NCI-H187 treated with DMSO at 0.1 percent for 48 hours (cell line): ENCODE measurements around the gene SMCO2.

ENCODE experiments used
- DNase-seq: peaks from one replicate; lab custom pipeline; 2025; lab: John Stamatoyannopoulos, UW

Gene SMCO2

DNA sequence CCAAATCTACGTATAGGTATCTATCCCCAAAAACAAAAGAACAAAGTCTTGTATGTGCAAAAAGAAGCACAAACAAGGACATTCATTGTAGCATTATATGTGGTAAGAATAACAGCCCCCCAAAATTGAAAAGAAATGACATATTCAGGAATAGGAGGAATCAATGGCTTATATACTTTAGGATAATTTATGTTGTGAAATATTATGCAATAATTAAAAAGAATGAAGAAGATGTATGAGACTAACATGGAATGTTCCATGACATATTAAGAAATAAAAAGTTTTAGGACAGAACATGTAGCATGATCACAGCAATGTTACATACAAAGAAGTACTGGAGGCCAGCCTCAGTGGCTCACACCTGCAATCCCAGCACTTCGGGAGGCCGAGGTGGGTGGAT is 9.1 kb downstream of the SMCO2 start:
- no peak for DNase-seq

GRCh38 chr12:27456618-27457017 is 10.1 kb downstream of the SMCO2 start:
- no peak for DNase-seq

DNA sequence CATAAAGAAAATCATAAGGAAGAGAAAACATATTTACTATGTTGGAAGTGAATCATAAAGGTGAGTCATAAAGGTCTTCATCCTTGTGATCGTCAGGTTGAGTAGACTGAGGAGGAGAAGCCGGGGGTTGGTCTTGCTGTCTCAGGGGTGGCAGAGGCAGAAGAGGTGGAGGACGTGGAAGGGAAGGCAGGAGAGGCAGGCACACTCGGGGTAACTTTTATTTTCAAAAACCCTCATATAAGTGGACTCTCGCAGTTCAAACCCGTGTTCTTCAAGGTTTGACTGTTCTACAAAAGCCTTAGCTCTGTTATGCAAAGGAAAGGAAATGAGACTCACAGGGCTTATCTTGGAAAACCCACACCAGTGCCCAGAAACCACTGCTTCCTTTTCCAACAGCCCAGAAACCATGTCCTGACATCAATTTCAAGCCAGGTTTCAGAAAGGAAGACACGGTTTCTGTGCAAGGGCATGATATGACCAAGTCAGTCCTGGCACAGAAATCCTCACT is 14.0 kb downstream of the SMCO2 start:
- DNase-seq = no peak

DNA sequence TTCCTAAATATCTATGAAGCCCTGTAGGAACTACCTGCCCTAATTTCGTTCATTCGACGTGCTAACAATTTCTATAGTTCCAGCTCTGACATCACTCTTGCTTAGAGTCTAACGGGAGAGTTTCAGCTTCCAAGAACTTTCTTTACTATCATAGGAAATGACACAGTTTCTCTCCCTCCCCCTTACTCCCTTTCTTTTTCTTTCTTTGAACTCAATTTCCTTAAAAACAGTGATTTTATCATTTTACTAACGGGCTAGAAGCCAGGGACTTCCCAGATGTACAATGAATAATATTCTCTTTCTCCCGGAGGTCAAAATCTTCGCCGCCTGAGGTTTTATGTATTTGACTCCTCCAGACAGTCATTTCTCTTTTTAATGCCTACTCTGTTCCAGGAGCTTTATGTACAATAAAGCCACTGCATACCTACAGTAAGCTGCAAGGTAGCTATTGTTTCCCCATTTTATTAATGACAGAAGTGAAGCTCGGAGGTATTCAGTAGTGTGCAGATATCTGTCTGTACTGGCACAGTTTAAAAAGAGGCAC is 15.7 kb downstream of the SMCO2 start:
- DNase-seq = no peak

DNA sequence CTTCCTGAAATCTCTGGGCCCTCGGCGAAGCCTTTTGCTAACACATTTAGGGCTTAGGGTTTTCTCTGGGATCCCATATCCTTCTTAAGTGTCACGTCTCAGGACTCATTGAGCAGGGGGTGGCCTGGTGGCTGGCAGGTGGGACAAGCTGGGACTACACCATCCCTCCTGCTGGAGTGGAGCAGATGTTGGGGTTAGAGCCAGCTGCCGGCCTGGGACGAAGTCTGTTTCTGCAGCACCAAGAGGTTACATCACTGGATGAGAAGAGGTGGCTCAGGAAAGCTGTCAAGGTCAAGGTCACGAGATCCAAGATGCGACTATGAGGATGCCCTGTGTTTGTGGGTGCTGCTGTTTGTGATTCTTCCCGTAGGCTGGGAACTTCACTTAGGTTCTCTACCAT is 16.3 kb downstream of the SMCO2 start:
- DNase-seq = no peak

GRCh38 chr12:27463511-27464219 is 17.1 kb downstream of the SMCO2 start:
- DNase-seq = no peak

DNA sequence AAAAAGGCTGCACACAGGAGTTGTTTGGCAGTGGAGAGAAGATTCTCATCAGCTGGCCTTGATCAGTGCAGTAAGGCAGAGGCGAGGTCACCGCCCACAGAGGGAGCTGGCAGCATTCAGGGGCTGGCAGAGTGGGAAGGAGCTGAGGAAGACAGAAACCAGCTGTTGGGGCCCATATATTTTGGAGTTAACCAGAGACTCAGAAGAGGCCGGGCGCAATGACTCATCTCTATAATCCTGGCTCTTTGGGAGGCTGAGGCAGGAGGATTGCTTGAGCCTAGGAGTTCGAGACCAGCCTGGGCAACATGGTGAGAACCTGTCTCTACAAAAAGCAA is 17.7 kb downstream of the SMCO2 start:
- DNase-seq = no peak

DNA sequence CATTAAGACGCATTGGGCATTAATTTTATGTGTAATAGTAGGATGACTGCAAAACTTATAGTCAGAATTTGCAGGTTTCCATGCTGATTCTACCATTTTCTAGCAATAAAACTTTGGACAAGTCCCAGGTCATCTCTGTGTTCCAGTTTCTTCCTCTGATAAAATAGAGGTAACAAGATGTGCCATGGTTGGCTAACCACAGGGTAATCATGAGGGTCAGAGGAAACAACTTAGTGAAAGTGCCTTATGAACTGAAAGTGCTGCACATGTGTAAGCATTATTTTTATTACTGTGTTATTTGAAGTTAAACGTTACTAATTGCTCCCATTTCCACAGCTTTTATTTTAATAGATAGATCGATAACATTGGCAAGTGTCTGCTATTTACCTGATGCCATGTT is 21.1 kb downstream of the SMCO2 start:
- DNase-seq = no peak

DNA sequence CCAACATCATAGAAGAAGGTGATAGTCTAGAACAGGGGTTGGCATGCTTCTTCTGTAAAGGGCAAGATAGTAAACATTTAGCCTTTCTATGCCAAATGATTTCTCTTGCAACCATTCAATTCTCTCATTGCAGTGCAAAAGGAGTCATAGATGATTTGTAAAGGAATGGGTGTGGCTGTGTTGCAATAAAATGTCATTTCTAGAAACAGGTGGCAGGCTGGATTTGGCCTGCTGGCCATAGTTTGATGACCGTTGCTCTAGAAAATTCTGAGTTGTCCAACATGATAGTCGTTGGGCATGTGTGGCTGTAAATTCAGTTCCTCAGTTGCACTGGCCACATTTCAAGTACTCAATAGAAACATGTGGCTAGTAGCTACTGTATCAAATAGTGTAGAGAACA is 21.7 kb downstream of the SMCO2 start:
- DNase-seq = no peak

DNA sequence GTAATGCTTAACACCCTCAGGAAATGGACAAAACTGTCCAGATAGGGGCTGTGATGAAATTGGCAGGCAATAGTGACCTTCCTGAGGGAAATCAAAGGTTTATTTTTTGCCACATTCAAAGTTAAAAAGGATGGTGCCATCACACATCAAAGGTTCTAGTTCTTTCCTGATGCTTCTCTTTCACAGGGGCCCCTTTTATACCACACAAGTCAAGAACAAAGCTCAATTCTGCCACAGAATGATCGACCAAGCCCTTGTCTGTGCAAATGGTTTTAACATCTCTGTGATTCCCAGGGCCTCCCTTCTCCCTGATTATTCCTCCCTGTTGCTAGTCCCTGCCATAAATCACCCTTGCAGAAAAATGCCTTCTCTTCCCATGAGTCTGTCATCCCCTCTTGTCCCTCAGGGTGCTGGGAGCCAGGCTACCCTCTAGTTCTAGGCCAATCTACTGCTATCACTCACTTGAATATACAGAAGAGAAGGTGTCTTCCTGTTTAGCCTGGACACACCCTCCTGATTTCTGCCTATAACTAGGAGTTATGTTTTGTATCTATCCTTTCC is 22.7 kb downstream of the SMCO2 start:
- no peak for DNase-seq

DNA sequence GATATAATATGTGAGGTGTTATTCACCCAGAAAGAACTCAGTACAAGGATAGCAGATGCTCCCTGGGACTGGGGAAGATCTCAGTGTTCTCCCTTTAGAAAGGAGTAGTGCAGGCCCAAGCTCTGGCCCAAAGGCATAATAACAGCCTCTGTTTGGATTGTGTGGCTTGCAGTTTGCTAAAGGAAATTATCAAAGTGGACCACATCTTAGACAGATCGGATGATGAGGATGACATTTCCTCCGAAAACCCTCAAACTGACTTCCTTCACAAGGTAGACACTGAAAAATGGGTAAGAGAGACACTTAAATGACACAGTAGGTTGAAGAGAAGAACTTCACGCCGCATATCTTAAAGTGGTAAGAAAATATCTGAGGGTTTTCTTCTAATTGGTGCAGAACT is 26.1 kb downstream of the SMCO2 start:
- DNase-seq = no peak

- no peak for DNase-seq
Measured at GRCh38 chr12:27474344-27474743, 27.8 kb downstream of the SMCO2 start.

DNA sequence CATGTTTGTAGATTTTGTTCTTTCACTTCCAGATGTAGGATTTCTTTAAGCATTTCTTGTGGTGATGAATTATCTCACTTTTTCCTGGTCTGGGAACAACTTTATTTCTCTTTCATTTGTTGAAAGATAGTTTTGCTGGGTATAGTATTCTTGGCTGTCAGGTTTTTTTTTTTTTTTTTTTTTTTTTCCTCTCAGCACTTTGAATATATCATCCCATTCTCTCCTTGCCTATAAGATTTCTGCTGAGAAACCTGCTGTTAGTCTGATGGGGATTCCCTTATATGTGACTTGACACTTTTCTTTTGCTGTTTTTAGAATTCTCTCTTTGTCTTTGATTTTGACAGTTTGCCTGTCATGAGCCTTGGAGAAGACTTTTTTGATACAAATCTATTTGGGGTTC is 30.5 kb downstream of the SMCO2 start:
- no peak for DNase-seq

DNA sequence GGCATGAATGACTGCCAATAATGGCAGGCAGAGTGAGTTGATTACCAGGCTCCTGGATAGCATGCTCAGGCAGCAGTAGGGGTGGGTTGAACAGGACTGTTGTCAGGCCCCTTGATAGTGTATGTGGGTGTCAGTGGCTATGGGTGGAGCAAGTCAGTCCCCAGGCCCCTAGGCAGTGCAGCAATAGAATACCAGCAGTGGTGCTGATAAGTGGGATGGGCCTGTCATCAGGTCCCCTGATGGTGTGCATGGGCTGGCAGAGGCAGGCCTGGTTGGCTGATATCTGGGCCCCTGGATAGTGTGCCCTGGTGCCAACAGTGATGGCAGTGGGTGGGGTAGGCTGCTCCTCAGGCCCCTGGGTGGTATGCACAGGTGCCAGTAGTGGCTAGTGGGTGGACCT is 32.4 kb downstream of the SMCO2 start:
- no peak for DNase-seq

- DNase-seq = no peak
Measured at GRCh38 chr12:27480016-27480415, 33.5 kb downstream of the SMCO2 start.

- no peak for DNase-seq
Measured at GRCh38 chr12:27486961-27487360, 40.4 kb downstream of the SMCO2 start.

DNA sequence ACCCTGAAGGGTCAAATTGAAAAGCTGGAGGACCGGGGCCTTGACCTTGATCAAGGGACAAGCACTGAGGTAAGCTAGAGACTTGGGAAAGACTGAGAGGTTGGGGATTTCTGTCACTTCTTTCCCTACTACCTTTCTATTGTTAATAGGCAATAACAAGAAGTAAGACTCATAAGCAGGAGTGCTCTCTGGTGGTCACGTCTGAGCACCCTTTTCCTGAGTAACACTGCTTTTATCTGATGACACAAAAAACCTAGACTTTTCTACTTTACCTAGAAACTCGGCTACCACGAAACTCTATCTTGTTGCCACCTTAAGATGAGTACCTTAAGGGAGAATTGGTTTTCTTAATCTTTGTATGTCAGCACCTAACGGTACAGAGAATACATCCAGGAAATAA is 41.9 kb downstream of the SMCO2 start:
- DNase-seq = no peak

DNA sequence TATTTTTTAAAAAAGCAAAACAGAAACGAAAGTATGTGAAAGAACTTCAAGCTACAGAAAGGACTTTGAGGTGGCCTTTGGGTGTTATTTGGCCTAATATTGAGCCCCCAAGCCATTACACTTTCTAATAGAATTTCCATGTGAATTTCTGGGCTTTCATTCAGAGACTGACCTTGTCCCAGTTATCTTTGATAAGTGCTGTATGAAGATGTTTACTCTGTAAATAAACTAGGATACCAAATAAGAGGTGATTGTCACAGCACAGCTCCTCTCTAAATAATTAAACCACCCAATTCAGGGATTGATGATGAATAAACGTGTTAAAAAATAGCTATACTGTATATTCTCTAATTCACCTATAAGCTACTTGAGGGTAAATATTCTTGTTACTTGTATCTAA is 44.7 kb downstream of the SMCO2 start:
- no peak for DNase-seq

GRCh38 chr12:27493260-27493940 is 46.9 kb downstream of the SMCO2 start:
- no peak for DNase-seq

DNA sequence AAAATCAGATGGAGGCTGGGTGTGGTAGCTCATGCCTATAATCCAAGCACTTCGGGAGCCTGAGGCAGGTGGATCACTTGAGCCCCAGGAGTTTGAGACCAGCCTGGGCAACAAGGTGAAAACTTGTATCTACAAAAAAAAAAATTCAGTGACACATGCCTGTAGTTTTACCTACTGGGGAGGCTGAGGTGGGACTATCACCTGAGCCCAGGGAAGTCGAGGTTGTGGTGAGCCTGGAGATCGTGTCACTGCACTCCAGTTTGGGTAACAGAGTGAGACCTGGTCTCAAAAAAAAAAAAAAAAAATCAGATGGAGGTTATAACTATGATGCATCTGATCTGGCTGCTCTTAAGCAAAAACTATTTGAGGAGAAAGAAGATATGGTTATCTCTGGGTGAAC is 50.9 kb downstream of the SMCO2 start:
- no peak for DNase-seq

DNA sequence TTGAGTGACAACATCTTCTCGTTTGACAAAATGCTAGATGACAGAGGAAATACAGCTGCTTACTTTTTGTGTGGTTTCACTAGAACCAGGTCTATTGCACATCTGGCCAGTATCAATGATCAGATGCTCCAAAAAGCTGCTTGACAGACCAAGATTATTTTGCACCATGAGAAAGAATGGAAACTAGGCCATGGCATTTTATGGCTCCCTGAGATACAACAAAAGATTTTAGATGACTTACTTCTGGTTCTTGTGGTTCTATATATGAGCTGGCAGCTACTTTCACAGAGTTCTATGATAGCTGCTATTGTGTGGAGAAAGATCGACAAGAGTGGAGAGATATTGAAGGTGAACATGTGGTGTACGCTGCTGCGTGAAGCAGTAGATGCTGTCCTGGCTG is 51.6 kb downstream of the SMCO2 start:
- DNase-seq = no peak

GRCh38 chr12:27498761-27499160 is 52.2 kb downstream of the SMCO2 start:
- no peak for DNase-seq

DNA sequence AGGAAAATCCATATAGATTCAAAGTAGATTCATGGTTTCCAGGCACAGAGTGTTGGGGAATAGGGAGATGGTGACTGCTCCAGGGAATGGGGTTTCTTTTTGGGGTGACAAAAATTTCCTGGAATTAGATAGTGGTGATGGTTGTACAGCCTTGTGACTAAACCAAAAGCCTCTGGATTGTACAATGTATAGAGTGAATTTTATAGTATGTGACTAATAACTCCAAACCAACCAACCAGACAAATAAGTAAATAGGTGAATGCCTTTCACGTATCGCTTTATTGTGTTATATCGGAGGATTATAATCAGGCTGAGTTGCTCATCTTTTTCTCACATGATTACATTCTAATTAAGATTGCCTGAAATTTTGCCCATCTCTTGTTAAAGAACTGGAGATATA is 52.8 kb downstream of the SMCO2 start:
- DNase-seq = no peak
